HG03432 (cell line): ENCODE results near the gene L3MBTL4.
A peak's percentile ranks its signal among the peaks of the same experiment; 100 is the strongest.
"Not testable (repeated sequence)": the region's sequence is repeated elsewhere in the genome, so short reads cannot be mapped to it uniquely, and the experiment has no call there.

Source experiments
- ATAC-seq: cut with Tn5 transposase; IDR thresholded peaks from one replicate; pipeline ENCODE4 v1.9.1; 2021; ENCODE audit warnings: mild to moderate bottlenecking, moderate library complexity; ENCODE audit not compliant: unreplicated experiment

Gene L3MBTL4

DNA sequence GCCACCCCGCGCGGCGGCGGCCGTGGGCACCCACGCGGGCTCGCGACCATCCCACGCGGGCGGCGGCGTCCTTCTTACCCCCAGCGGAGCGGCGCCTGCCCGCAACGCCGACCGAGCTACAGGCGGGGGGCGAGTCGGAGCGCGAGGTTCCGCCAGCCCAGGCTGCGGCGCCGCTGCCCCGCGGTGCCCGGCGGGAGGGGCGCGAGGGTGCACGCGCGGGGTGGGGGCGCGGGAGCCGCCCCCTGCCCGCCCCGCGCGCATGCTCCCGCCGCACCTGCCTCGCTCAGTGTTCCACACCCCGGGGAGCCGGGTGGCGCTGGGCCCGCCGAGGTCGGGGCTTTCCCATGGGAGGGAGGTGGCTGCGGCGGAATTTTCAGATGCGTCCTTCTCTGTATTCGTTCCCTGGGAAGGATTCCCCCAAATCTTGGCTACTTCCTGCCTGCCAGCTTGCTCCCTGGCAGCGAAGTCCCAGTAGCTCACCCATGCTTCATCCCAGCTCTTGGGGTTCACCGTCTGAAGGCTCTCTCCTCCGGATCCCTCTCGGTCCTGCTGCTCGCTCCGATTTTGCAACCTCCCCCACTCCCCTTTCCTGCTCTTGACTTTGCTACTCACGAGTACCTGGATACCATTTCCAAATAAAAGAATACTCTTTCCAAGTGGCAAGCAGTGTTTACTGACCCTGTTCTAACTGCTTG lies at the start of gene L3MBTL4:
Gene L3MBTL4 (minus strand): TSS at position 189 of the 695 bp plus-strand sequence. CDS start 103,286 bp downstream, outside the sequence.
- peak; percentile 73 for ATAC-seq

DNA sequence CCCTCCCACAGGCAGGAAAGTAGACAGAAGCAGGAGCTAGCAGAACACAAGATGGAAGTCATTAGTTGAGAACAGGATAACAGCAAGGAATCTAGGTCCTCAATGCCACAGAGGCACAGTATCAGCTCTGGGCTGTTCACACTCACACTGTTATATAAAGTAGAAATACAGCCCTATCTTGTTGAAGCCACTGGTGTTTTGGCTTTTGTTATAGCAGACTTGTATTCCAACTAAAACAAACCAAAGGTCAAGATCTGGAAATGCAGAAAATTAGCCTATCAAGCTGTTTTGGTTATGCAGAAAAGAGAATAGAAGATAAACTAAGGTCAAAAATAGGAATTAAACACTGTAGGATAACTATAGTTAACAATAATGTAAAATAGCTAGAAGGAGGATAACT lies 37.5 kb upstream of the L3MBTL4 start:
- no peak for ATAC-seq

DNA sequence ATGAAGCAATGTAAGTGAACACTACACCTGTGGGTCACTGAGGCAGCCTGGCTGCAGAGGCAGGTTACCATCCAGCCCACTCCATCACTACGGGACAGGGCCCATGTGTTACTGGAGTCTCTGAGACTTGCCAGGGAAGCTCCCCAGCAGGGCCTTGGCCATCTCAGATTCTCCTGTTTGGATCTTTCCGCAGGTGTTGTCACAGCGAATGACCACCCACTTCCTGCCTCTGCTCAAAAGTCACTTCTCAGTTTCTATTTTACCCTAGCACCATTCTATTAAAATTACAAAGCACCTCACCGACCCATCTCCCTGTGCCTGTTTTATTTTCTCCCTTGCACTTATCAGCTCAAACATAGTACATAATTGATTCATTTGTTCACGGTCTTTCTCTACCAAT lies 34.5 kb upstream of the L3MBTL4 start:
- ATAC-seq, result peak; percentile 82

DNA sequence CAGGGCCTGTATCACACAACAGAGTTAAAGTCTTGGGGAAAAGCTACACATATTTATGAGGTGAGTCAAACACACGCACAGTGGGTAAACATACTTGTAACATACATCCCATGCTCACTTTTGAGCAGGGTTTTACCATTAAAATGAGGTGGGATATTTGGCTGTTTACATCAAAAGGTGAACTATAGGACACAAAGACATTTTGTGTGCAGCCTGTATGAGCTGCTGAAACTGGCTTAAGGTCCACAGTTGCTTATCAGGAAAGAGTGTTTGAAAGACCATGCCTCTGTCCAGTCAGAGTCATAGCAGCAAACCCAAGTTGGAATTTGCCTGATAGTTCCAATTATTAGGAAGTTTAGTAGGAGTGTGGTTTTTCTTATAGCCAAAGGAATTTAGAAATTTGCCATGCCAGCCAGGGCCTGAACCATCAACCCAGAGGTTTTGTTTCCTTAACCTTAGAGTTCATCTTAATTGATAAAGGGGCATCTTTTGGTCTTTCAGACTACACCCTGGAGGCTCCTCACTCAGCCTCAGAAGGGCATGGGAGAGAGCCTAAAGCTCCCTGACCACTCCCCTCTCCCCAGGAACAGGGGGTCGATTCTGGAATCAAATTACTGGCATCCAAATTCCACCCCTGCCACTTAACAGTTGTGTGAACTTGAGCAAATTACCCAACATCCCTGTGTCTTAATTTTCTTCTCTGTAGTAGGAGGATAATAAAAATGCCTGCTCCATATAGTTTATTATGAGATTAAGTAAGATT lies 29.9 kb upstream of the L3MBTL4 start:
- no peak for ATAC-seq

DNA sequence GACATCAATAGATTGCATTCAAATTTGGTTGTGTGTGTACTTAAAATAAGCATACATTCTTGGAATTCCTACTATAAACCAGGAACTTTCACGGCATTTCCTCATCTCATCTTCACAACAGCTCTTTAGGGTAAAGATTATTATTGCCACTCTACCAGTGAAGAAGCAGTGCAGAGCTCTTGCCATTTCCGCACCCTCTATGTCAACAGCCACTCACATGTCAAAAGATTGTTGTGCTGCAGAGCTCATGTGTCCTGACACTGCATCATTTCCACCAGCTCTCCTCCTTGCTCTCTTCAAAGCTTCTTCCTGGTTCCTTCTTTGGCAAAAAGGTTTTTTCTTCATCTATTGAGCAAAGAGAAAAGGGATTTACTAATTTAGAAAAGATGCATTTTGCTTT lies 26.5 kb upstream of the L3MBTL4 start:
- no peak for ATAC-seq

DNA sequence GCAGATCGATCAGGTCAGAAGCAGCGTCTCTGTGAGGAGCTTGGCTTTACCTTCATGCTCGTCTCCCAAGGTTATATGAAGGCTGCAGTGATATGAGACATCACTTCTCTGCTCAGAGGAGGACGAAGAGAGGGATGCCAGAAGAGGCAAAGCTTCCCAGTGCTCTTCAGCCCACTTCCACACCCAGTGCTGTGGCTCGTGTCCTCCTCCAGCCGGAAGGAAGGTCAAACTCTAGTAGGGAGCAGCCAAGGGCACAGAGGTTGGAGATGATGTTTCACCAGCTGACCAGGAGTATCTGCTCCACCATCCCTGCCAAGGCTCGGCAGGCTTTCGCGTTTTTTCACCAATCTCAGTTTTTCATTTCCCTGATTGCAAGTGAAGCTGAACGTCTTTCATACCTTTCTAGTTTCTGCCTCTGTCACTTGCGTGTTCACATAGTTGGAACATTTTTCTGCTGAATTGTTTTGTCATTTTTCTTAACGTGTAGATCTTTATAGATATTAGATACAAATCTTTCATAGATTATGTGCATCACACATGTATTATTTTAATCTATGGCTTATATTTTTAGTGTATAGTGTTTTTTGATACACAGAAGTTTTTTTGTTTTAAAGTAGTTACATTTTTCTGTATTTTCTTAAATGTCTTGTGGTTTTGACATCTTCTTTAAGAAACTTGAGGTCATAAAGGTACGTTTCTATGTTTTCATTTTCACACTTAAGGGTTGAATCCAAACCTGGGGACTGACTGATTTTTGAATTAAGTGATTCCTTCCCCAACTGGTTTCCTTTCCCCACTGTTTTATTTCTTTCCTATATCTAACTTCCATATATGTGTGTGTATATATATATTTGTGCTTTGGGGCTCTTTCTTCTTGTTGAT lies 23.5 kb upstream of the L3MBTL4 start:
- ATAC-seq, result no peak

DNA sequence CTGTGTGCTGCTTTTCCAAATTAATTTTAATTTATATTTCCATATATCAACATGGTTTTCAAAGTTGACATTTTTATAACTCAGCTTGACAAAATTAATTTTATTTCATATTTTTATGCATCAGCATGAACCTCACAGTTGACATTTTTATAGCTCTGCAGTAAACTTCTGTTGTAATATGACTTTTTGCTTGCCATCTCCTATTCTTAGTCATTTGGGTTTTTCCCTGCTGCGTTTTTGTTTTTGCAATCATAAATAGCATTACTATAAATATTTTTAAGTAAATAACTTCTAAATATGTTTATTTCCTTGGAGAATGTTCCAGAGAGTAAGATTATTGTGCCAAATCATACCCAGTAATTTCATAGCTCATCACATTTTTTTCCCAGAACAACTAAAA lies 21.0 kb upstream of the L3MBTL4 start:
- no peak for ATAC-seq

DNA sequence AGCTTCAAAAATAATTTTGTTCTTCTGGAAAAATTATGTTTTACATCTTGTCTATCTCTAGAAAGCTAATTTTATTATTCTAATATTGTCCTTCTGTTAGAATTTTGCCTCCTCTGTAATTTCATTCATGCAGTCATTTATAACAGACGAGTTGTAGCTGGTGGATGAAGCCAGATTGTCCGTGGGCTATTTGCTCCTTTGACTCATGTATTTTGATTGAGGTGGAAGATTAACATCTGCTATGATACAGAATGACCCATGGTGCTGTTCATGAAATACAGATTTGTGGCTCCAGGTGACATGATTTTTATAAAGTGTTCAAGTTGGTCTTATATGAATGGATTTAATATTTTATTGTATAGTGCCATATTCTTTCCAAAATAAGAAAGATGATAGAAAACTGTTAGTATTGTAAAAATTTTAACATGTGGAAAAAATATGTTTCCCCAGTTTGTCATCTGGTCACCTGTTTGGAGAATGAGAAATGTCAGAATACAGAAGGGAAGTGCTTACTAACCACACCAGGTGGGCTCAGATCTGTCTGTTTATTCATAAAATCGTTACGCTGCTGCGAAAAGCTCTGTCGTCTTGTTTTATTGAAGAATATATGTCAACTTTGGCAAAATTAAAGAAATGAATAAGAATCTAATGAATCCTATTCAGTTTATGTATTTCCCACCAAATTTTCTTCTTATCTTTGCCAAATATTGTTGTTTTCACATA lies 20.4 kb upstream of the L3MBTL4 start:
- no peak for ATAC-seq

DNA sequence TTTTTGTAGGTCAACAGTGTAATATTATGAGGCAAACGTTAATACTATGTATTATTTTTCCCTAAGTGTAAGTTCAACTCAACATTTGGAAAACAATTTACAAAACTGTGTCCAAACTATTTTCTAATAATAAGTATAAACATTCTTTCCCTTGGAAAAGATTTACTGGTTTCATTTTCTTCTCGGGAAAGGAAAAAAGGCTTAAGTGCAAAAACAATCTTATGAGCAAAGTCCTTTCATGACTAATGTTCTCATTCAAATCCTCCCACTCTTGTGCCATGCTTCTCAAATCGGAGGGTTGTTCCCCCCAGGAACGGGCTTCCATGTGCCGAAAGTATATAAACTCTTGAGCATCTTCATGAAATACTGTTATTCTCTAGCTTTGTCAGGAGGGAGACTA lies 19.8 kb upstream of the L3MBTL4 start:
- no peak for ATAC-seq

DNA sequence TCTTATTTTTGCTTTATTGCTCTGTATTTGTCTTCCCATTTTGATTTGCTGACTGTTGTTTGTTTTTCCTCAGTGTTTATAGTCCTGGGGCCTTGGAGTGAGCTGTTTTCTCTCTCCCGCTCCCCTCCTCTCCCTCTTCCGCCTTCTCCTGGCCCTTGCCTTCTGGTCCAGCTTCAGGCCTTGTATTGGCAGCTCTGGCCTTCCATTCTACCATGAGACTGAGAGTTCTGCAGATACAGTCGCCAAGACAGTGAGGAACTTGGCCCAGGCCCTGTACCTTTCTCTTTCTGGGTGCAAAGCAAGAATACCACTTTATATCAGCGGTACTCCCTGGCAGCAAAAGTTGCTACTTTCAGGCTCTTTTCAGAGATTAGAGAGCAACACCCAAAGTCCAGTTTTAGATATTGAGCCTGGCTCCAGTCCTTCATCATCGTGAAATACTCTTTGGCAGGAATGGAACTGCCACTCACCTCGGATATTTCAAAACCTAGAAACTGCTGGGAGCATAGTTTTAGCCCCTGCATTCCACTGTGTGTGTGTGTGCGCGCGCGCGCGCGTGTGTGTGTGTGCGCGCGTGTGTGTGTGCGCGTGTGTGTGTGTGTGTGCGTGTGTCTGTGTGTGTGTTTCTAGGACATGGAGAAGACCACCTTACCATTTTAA lies 17.1 kb upstream of the L3MBTL4 start:
- ATAC-seq, result no peak

DNA sequence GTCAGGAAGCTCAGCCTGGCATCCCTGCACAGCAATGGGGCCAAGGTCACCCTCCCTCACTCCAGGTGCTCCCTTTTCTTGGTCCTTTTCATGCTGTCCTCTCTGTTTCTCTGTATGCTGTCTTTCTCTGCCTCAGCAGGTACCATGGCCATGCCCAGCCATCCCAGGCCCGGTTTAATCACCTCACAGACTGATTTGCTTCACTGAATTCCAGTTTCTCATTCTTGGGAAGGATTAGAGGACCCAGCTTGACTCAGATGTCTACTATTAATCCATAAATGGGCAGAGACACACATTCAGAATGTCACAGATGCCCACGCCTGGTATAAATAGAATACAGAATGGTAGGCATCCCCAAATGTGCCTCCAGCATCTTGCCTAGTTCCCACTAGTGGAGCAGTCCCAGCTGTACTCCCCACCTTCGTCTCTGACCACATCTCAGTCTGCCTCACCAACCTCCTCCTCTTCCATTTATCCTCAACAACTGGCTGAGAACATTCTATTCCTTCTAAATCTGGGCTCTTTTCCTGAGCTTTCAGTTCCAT lies 14.2 kb upstream of the L3MBTL4 start:
- ATAC-seq, result no peak

DNA sequence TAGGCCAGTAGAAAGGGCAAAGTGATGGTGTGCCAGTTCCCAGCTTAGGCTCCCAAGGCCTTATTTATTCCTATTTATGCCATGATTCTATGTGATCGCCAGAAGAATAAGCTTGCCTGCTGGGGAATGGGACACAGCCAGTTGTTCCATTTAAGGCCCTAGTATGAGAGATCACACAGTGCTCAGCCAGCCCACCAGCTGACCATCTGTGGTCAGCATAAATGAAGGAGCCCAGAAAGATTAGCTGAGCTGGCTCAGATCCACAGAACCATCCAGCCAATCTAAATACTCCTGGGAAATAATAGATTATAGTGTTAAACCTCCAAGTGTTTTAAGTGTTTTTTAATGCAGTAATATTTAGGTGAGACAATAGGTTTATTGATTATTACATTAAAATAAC lies 12.6 kb upstream of the L3MBTL4 start:
- ATAC-seq, result no peak

DNA sequence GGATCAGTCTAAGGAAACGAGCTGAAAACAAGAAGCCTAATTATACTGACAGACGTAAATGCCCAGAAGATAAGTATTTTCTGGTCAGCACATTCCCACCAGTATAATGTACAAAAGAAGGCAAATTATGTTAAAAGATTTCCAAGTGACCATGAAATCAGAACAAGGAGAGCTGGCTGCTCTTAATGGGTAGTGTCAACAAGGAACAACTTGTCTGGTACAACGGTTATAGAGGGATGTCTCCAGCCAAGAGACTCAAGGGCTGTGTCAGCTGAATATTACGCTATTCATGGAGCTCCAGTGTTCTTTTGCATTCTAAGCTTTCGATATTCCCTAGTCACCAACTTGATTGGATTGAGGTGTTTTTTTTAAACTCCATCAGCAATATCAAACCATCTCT lies 8.6 kb upstream of the L3MBTL4 start:
- ATAC-seq, result no peak

DNA sequence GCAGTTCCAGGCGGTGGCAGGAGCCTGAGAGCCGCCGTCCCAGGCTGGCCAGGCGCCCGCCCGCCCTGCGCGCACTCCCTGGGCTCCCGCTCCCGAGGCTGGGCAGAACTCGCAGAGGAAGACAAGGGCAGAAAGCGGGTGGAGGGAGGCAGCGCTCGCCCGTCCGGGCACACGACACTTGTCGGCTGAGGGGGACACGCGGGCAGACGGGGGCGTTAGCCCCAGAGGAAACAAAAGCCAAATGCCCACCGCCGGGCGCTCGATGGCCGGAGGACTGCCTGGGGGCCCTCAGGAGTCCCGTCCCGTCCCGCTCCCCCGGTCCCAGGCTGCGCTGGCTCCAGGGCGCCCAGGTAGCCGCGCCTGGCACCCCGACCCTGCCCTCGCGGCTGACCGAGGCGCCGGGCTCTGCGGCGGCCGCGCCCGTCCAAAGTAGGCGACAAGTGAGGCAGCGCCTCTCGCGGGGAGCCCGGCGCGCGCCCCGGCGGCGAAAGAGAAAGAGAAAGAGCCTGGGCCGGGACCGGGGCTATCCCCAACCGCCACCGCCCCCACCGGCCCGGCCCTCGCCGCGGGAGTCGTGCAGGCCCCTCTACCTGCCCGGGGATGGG lies 491 bp downstream of the L3MBTL4 start:
- peak; percentile 90 for ATAC-seq

DNA sequence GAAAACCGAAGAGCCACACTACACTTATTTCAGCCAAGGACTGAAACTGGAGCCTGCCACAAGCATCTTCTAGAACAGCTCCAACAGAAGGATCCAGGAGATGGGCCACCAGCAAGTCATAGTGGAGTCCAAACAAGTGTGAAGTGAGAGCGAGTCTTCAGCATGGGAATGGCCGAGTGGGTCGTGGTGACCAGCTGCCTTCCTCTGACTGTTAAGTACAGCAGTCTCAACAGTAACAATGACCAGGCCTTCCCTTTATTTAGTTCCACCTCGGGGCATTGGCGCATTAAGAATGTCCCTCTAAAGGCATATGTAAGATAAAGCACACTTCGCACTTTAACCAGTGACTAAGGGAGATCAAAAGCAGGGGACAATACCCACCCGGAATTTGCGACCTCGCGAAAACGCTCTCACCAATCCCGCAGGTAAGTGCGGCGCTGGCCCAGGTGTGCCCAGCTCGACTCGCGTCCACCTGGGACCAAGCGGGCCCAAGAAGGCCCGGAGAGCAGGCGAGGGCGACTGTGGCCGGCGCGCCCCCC lies 1.1 kb downstream of the L3MBTL4 start:
- ATAC-seq, result no peak

DNA sequence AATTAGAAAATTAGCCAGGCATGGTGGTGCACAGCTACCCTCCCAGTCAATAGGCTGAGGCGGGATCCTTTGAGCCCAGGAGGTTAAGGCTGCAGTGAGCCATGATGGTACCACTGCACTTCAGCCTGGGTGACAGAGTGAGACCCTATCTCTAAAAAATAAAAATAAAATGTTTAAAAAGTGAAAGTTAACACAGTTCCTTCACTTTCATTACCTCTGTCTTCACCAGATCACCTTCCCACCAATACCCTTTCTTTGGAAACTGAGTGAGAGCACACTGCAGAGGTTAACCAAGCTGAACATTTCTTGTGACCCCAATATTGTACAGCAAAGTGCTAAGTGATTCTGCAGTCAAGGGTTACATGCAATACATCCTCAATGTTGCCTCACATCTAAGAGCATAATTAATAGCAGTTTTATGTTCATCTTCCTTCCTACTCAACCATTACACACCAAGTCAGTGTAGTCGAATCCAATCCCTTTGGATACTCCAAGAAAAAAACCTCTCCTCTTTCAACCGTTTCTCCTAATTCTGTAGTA lies 1.7 kb downstream of the L3MBTL4 start:
- ATAC-seq, result no peak

DNA sequence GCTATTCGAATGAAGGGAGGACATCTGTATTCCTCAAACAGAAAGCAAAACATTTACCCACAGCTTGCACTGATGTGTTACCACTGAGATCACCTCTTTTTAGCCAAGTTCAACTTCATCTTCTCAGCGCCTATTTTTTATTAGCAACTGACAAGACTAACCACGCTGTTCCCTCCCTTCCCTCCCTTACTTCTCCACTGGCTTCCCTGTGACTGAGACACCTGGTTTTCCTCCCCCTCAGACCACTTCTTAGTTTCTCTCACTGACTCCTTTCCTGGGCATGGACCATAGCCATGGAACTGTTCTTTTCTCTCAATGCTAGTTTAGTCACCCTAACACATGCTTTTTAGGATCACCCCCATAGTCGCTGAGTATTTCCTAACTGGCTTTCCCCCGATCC lies 3.3 kb downstream of the L3MBTL4 start:
- ATAC-seq, result no peak

DNA sequence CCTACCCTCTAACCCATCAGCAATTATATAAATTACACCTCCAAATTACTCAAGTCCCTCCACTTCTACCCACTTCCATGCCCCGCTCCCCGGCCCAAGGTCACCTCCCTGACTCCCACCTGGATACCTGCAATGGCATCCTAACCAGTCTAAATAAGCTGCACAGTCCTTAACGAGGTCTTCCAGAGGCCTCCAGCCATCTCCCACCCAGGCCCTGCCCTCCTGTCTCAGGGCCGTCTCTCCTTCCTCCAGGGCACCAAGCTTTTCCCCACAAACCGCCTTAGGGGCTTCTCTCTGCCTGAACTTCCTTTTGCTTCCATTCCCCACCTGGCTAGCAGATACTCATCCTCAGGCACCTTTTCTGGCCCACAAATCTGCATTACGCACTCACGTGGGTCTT lies 4.8 kb downstream of the L3MBTL4 start:
- ATAC-seq, result no peak

DNA sequence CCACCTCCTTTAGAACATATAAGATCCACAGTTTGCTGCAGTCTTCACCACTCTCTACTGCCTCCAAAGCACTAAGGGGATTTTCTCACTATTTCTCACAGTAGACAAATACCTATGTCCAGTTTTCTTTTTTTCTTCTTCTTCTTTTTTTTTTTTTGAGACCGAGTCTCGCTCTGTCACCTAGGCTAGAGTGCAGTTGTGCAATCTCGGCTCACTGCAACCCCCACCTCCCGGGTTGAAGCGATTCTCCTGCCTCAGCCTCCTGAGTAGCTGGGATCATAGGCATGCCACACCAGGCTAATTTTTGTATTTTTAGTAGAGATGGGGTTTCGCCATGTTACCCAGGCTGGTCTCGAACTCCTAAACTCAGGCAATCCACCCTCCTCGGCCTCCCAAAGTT lies 6.2 kb downstream of the L3MBTL4 start:
- ATAC-seq, result not testable (repeated sequence)
